Measurements from ENCODE around the gene COL25A1. TPM values are rescaled to one million over a fixed set of nuclear protein-coding genes. Genes with fewer than 3 reads are reported as not detected.

The COL25A1 gene
- total and polyA plus RNA-seq, 5 donors from 2014 or later = 0.19 TPM; not detected in 4

DNA sequence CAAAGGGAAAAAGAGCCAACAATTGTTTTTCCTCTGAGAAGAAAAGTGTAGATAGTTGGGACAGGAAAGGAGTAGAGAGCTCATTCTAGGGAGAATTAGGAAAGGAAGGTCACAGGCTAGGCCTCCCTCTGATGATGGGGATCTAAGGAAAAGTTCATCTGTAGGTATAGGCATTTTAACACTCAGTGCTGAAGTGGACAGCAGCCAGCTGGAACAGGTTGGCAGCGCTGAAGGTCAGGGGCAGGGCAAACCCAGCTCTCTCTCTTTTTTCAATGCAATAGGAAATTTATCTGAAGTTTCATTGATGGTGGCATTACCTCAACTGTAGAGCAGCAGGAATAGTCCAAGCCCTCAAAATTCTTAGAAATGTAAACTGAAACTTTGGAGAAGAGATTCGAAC, 441.1 kb downstream of the COL25A1 start:
- Mint-ChIP-seq H3K4me1 (no peaks in the 10 kb centered on the region), H3K36me3 (no peaks in the 10 kb centered on the region), H3K4me3 (no peak overlapping the region), H3K27ac (no peak overlapping the region), H3K27me3 (no peaks in the 10 kb centered on the region), H3K9me3 (no peaks in the 10 kb centered on the region)
- H3K27me3 ChIP-seq (ENCODE audit: control insufficient read depth, insufficient read depth, low read length) = no peaks in the 10 kb centered on the region
- no peak overlapping the region for H3K27ac ChIP-seq (ENCODE audit: insufficient read depth, low read length, poor library complexity, severe bottlenecking)
- no peak overlapping the region for H3K4me3 ChIP-seq (ENCODE audit: low read depth, low read length)
- H3K9me3 ChIP-seq (ENCODE audit: control insufficient read depth in 2 of 2, low read length in 2 of 2) = no peaks in the 10 kb centered on the region
- DNase-seq = no peak
- no peaks in the 10 kb centered on the region for H3K36me3 ChIP-seq (ENCODE audit: control insufficient read depth, insufficient read depth, low read length)
- no peaks in the 10 kb centered on the region for H3K4me1 ChIP-seq (ENCODE audit: control insufficient read depth, insufficient read depth, low read length, poor library complexity, severe bottlenecking)
- no peak for ATAC-seq (ENCODE audit: low read depth in 2 of 2)

DNA sequence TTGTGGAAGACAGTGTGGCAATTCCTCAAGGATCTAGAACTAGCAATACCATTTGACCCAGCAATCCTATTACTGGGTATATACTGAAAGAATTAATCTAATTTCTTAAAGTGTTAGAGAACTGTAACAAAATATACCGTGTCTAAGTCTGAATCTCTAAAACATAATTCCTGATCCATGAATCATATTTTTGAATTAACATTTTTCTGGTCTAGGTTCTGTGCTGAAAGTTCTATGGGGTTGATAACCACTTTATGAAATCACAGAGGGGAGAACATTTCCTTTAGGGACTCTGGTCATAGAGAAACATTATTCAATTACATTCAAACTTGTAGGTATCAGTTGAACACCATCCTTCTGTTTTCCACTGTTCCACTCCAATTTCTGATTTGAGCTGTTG, 447.7 kb downstream of the COL25A1 start:
- Histone ChIP-seq H3K27me3 (ENCODE audit: control insufficient read depth, insufficient read depth, low read length) (no peaks in the 10 kb centered on the region), H3K36me3 (ENCODE audit: control insufficient read depth, insufficient read depth, low read length) (no peaks in the 10 kb centered on the region), H3K4me1 (ENCODE audit: control insufficient read depth, insufficient read depth, low read length, poor library complexity, severe bottlenecking) (no peaks in the 10 kb centered on the region), H3K9me3 (ENCODE audit: control insufficient read depth in 2 of 2, low read length in 2 of 2) (no peaks in the 10 kb centered on the region), H3K27ac (ENCODE audit: insufficient read depth, low read length, poor library complexity, severe bottlenecking) (no peak overlapping the region), H3K4me3 (ENCODE audit: low read depth, low read length) (no peak overlapping the region)
- ATAC-seq (ENCODE audit: low read depth in 2 of 2) (no peak), DNase-seq (no peak)
- Mint-ChIP-seq H3K27me3 (no peaks in the 10 kb centered on the region), H3K27ac (no peak overlapping the region), H3K4me3 (no peak overlapping the region), H3K4me1 (peaks cover 0 to 7% (median 2%) of the 10 kb centered on the region in 4 donors), H3K9me3 (no peaks in the 10 kb centered on the region), H3K36me3 (no peaks in the 10 kb centered on the region)

DNA sequence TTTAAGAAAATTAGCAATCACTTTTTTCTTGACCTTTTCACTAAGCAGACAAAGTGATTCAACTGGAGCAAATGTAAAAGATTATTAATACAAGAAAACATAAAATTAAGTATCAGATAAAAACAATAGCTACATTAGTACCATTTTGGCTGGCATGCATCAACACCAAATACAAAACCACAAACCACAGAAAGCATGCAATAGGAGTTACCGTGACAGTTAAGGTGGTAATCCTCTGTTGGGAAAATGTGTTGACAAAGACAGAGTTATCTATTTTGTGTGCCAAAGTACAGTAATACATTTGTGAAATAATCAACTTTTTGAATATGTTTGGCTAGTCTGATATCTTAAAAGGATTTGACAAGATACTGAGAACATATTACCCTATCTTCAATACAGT, 449.8 kb downstream of the COL25A1 start:
- no peak overlapping the region for H3K27ac Mint-ChIP-seq
- no peak for ATAC-seq (ENCODE audit: low read depth in 2 of 2)
- Histone ChIP-seq H3K9me3 (ENCODE audit: control insufficient read depth in 2 of 2, low read length in 2 of 2) (no peaks in the 10 kb centered on the region), H3K4me3 (ENCODE audit: low read depth, low read length) (no peak overlapping the region), H3K27me3 (ENCODE audit: control insufficient read depth, insufficient read depth, low read length) (no peaks in the 10 kb centered on the region), H3K27ac (ENCODE audit: insufficient read depth, low read length, poor library complexity, severe bottlenecking) (no peak overlapping the region), H3K36me3 (ENCODE audit: control insufficient read depth, insufficient read depth, low read length) (no peaks in the 10 kb centered on the region), H3K4me1 (ENCODE audit: control insufficient read depth, insufficient read depth, low read length, poor library complexity, severe bottlenecking) (no peaks in the 10 kb centered on the region)
- DNase-seq = no peak
- H3K4me3 Mint-ChIP-seq = no peak overlapping the region
- no peaks in the 10 kb centered on the region for H3K9me3 Mint-ChIP-seq
- H3K4me1 Mint-ChIP-seq = peaks cover 0 to 7% (median 2%) of the 10 kb centered on the region in 4 donors
- no peaks in the 10 kb centered on the region for H3K36me3 Mint-ChIP-seq
- no peaks in the 10 kb centered on the region for H3K27me3 Mint-ChIP-seq

DNA sequence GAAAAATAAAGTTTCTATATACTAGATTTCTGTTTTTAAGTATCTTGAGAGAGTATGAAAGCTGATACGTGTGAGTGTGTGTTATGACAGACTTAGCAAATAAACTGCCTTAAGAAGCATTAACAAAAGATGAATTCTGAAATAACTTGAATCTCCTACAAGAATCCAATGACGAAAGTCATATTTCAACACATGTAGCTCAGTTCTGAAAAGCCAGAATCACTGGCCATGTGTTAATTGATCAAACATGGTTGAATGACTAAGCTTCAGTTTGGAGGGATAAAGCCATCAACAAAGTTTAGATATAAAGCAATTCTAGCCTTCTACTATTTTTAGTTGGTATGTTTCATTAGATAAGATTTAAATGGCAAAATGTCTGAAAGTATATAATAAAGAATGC, 451.1 kb downstream of the COL25A1 start:
- no peak overlapping the region for H3K4me3 Mint-ChIP-seq
- no peaks in the 10 kb centered on the region for H3K27me3 ChIP-seq (ENCODE audit: control insufficient read depth, insufficient read depth, low read length)
- no peak for DNase-seq
- no peaks in the 10 kb centered on the region for H3K9me3 Mint-ChIP-seq
- H3K4me3 ChIP-seq (ENCODE audit: low read depth, low read length) = no peak overlapping the region
- no peak for ATAC-seq (ENCODE audit: low read depth in 2 of 2)
- no peaks in the 10 kb centered on the region for H3K4me1 ChIP-seq (ENCODE audit: control insufficient read depth, insufficient read depth, low read length, poor library complexity, severe bottlenecking)
- H3K27ac Mint-ChIP-seq = no peak overlapping the region
- H3K36me3 Mint-ChIP-seq = no peaks in the 10 kb centered on the region
- H3K9me3 ChIP-seq (ENCODE audit: control insufficient read depth in 2 of 2, low read length in 2 of 2) = no peaks in the 10 kb centered on the region
- no peak overlapping the region for H3K27ac ChIP-seq (ENCODE audit: insufficient read depth, low read length, poor library complexity, severe bottlenecking)
- no peaks in the 10 kb centered on the region for H3K27me3 Mint-ChIP-seq
- no peaks in the 10 kb centered on the region for H3K36me3 ChIP-seq (ENCODE audit: control insufficient read depth, insufficient read depth, low read length)
- peaks cover 0 to 7% (median 2%) of the 10 kb centered on the region in 4 donors for H3K4me1 Mint-ChIP-seq

DNA sequence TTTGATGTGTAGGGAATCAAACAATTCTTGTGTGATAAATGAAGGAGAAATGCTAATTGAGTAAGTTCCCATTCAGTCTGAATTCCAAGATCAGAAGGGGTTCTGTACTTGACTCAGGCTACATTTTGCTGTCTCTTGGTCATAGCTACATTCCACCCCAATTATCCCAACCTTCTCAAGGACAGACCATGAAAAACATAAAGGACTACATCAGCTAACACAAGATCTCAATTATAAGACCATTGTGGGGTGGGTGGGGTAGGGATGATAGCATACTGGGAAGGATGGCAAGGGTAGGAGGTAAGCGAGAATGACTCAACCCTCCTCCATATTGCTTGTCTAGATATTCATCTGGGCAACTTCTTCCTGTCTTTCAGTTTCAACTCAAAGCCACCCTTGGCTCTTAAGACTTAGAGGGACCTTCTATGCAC, 452.2 kb downstream of the COL25A1 start:
- Mint-ChIP-seq H3K4me1 (peaks cover 0 to 7% (median 2%) of the 10 kb centered on the region in 4 donors), H3K27me3 (no peaks in the 10 kb centered on the region), H3K27ac (no peak overlapping the region), H3K4me3 (no peak overlapping the region), H3K36me3 (no peaks in the 10 kb centered on the region), H3K9me3 (no peaks in the 10 kb centered on the region)
- Histone ChIP-seq H3K9me3 (ENCODE audit: control insufficient read depth in 2 of 2, low read length in 2 of 2) (no peaks in the 10 kb centered on the region), H3K27me3 (ENCODE audit: control insufficient read depth, insufficient read depth, low read length) (no peaks in the 10 kb centered on the region), H3K36me3 (ENCODE audit: control insufficient read depth, insufficient read depth, low read length) (no peaks in the 10 kb centered on the region), H3K4me1 (ENCODE audit: control insufficient read depth, insufficient read depth, low read length, poor library complexity, severe bottlenecking) (no peaks in the 10 kb centered on the region), H3K27ac (ENCODE audit: insufficient read depth, low read length, poor library complexity, severe bottlenecking) (no peak overlapping the region), H3K4me3 (ENCODE audit: low read depth, low read length) (no peak overlapping the region)
- peak in 1 of 3 donors; percentile 12 for DNase-seq
- no peak for ATAC-seq (ENCODE audit: low read depth in 2 of 2)

DNA sequence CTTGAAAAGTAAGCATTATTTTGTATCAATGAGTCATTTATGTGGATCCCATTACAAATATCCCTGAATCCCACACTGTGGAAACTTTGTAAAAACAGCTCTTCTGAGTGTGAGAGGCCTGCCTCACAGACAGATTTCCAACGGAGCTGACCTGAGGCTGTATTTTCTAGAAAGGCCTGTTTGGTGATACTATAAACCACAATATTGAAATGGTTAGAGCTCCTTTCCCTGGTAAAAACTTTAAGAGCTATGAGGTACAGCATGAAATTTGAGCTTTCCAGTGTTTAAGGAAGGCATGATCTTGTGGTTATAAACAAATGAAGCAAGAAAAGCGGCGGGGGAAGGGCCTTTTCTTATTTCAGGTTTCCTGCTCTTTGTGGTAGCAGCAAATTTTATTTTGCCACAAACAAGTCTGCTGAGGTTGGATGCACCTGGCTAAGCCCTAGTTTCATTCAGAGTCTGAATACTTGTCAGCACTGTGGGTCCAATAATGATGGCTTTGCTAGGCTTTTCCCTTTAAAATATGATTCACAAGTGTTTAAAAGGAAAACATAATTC, 452.8 kb downstream of the COL25A1 start:
- H3K36me3 ChIP-seq (ENCODE audit: control insufficient read depth, insufficient read depth, low read length) = no peaks in the 10 kb centered on the region
- Mint-ChIP-seq H3K9me3 (peaks cover 0 to under 1% (median 0%) of the 10 kb centered on the region in 7 donors), H3K36me3 (no peaks in the 10 kb centered on the region), H3K27ac (peak overlapping the region in 1 of 3 donors; percentile 44), H3K4me1 (peaks cover 0 to 7% (median 2%) of the 10 kb centered on the region in 4 donors), H3K4me3 (no peak overlapping the region), H3K27me3 (no peaks in the 10 kb centered on the region)
- H3K4me3 ChIP-seq (ENCODE audit: low read depth, low read length) = no peak overlapping the region
- H3K27me3 ChIP-seq (ENCODE audit: control insufficient read depth, insufficient read depth, low read length) = peaks cover 3% of the 10 kb centered on the region
- no peaks in the 10 kb centered on the region for H3K9me3 ChIP-seq (ENCODE audit: control insufficient read depth in 2 of 2, low read length in 2 of 2)
- no peaks in the 10 kb centered on the region for H3K4me1 ChIP-seq (ENCODE audit: control insufficient read depth, insufficient read depth, low read length, poor library complexity, severe bottlenecking)
- DNase-seq = peak in 1 of 3 donors; percentile 30
- no peak for ATAC-seq (ENCODE audit: low read depth in 2 of 2)
- H3K27ac ChIP-seq (ENCODE audit: insufficient read depth, low read length, poor library complexity, severe bottlenecking) = no peak overlapping the region

DNA sequence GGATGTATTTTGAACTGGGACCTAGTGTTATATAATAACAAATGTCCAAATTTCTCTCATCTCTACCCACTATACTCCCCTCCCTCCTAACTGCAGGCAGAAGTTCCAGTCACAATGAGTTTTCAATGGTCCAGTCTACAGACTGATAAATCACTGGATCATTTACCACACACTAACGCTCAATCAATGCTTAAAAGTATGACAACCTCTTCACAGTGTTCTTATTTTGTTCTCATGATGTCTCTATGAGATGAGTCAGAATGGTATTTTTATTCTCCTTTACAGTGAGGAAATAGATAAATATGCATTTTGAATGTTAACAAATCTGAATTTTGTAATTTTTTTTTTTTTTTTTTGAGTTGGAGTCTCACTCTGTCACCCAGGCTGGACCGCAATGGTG, 455.9 kb downstream of the COL25A1 start:
- ATAC-seq (ENCODE audit: low read depth in 2 of 2) (no peak), DNase-seq (no peak)
- Mint-ChIP-seq H3K4me3 (no peak overlapping the region), H3K27ac (no peak overlapping the region), H3K9me3 (peaks cover 0 to 2% (median 0%) of the 10 kb centered on the region in 7 donors), H3K36me3 (no peaks in the 10 kb centered on the region), H3K27me3 (no peaks in the 10 kb centered on the region), H3K4me1 (peaks cover 0 to 3% (median 0%) of the 10 kb centered on the region in 4 donors)
- Histone ChIP-seq H3K4me1 (ENCODE audit: control insufficient read depth, insufficient read depth, low read length, poor library complexity, severe bottlenecking) (no peaks in the 10 kb centered on the region), H3K9me3 (ENCODE audit: control insufficient read depth in 2 of 2, low read length in 2 of 2) (no peaks in the 10 kb centered on the region), H3K27ac (ENCODE audit: insufficient read depth, low read length, poor library complexity, severe bottlenecking) (no peak overlapping the region), H3K36me3 (ENCODE audit: control insufficient read depth, insufficient read depth, low read length) (no peaks in the 10 kb centered on the region), H3K27me3 (ENCODE audit: control insufficient read depth, insufficient read depth, low read length) (peaks cover 3% of the 10 kb centered on the region), H3K4me3 (ENCODE audit: low read depth, low read length) (no peak overlapping the region)

DNA sequence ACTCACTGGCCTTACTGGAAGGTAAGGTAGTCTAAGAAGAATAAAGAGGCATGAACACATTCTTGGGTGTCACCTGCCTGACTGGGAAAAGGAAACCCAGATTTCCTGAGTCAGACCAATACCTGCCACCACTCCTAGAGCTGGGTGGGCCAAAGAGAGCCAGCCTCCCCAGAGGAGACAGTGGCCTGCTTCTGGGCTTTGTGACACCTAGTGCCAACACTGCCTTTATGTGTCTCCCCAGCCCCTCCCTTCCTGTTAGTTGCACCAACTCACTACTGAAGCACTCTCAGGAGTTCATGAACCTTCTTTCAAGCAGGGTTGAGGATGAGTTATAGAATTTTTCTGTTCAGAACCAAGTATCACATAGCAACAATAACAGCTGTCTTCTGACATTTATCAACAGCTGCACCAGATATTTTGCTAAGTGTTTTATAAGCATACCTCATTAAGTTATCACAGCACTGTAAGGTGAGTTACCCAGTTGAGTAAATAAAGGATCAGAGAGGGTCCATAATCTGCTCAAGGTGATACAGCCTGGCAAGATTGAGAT, 462.0 kb downstream of the COL25A1 start:
- H3K9me3 Mint-ChIP-seq = peaks cover 0 to 2% (median 0%) of the 10 kb centered on the region in 7 donors
- Histone ChIP-seq H3K9me3 (ENCODE audit: control insufficient read depth in 2 of 2, low read length in 2 of 2) (no peaks in the 10 kb centered on the region), H3K27me3 (ENCODE audit: control insufficient read depth, insufficient read depth, low read length) (peaks cover 3% of the 10 kb centered on the region), H3K4me1 (ENCODE audit: control insufficient read depth, insufficient read depth, low read length, poor library complexity, severe bottlenecking) (no peaks in the 10 kb centered on the region), H3K36me3 (ENCODE audit: control insufficient read depth, insufficient read depth, low read length) (no peaks in the 10 kb centered on the region), H3K27ac (ENCODE audit: insufficient read depth, low read length, poor library complexity, severe bottlenecking) (no peak overlapping the region), H3K4me3 (ENCODE audit: low read depth, low read length) (no peak overlapping the region)
- H3K4me3 Mint-ChIP-seq = no peak overlapping the region
- H3K27ac Mint-ChIP-seq = no peak overlapping the region
- no peak for ATAC-seq (ENCODE audit: low read depth in 2 of 2)
- no peaks in the 10 kb centered on the region for H3K27me3 Mint-ChIP-seq
- peak in 1 of 3 donors; percentile 20 for DNase-seq
- H3K36me3 Mint-ChIP-seq = no peaks in the 10 kb centered on the region
- H3K4me1 Mint-ChIP-seq = no peaks in the 10 kb centered on the region

All from CD4-positive, CD25-positive, alpha-beta regulatory T cell (primary cell).